B cell (primary cell): ENCODE measurements around the gene SEZ6L2. TPM values are rescaled to one million over a fixed set of nuclear protein-coding genes. Genes with fewer than 3 reads are reported as not detected.

ENCODE experiments used
- ATAC-seq: fragments of 200-7000 bp; cut with Tn5 transposase; one replicate; pipeline ENCODE4 v1.10.0; 2021; ENCODE audit warnings: low read depth, mild to moderate bottlenecking, moderate number of reproducible peaks, moderate library complexity
- CTCF ChIA-PET: fragments of 350-600 bp; sonication (Branson Sonifier 250); formaldehyde crosslinking; loops from one replicate; lab custom pipeline; 2021; ENCODE audit warnings: antibody characterized with exemption, inconsistent platforms; lab: Charles Lee
- POLR2A ChIA-PET: fragments of 350-600 bp; sonication (Branson Sonifier 250); formaldehyde crosslinking; loops from one replicate; lab custom pipeline; 2021; ENCODE audit warnings: antibody characterized with exemption; lab: Charles Lee
- DNase-seq: peaks from one replicate; pipeline ENCODE4 v3.0.0; 2013
- H2AFZ ChIP-seq: 2 replicates; pipeline ENCODE4 v1.6.1; 2012; ENCODE audit warnings: mild to moderate bottlenecking, low read depth, low read length; ENCODE audit not compliant: insufficient read depth, poor library complexity, severe bottlenecking
- H3K27ac ChIP-seq, 2 donors: 1 replicate in 1 of 2; 2 replicates in 1 of 2; pipeline ENCODE4 v1.5.1; 2012 to 2013; ENCODE audit warnings: low read length in 2 of 2, mild to moderate bottlenecking in 2 of 2, moderate library complexity in 1 of 2
- H3K27me3 ChIP-seq, 4 experiments: fragments of 200-600 bp in 1 of 4; sonication (generic) in 1 of 4; replicated peaks in 1 of 4; 1 replicate in 2 of 4; 2 replicates in 2 of 4; pipeline versions ENCODE4 v1.6.1 to v1.7.0; 2013 to 2016; ENCODE audit warnings: low read length in 3 of 4, mild to moderate bottlenecking in 2 of 4, mixed read lengths in 1 of 4, moderate library complexity in 1 of 4; ENCODE audit not compliant: insufficient read depth in 4 of 4, control insufficient read depth in 3 of 4; ENCODE audit errors: control extremely low read depth in 1 of 4
- H3K36me3 ChIP-seq, 2 experiments: replicated peaks in 1 of 2; 1 replicate in 1 of 2; 2 replicates in 1 of 2; pipeline versions ENCODE4 v1.6.1 to v1.7.1; 2013; ENCODE audit warnings: low read length in 1 of 2; ENCODE audit not compliant: insufficient read depth in 2 of 2, control insufficient read depth in 1 of 2; ENCODE audit errors: control extremely low read depth in 1 of 2, extremely low read depth in 1 of 2
- H3K4me1 ChIP-seq, 2 donors: fragments of 200-600 bp in 1 of 2; sonication (generic) in 1 of 2; 1 replicate in 1 of 2; 2 replicates in 1 of 2; pipeline versions ENCODE4 v1.5.1 to v1.6.1; 2013 to 2017; ENCODE audit warnings: low read length in 2 of 2; ENCODE audit not compliant: control insufficient read depth in 2 of 2, insufficient read depth in 2 of 2
- H3K4me2 ChIP-seq: replicated peaks from 2 replicates; pipeline ENCODE3; 2012; ENCODE audit warnings: mild to moderate bottlenecking, low read depth, low read length; ENCODE audit not compliant: poor library complexity, severe bottlenecking
- H3K4me3 ChIP-seq, 5 experiments: fragments of 200-600 bp in 1 of 5; sonication (generic) in 1 of 5; 1 replicate in 3 of 5; 2 replicates in 2 of 5; pipeline versions ENCODE4 v1.5.1 to v1.7.0; 2011 to 2016; ENCODE audit warnings: low read length in 4 of 5, mild to moderate bottlenecking in 4 of 5, low read depth in 2 of 5, control low read depth in 1 of 5, moderate library complexity in 1 of 5; ENCODE audit not compliant: insufficient read depth in 1 of 5; ENCODE audit errors: control extremely low read depth in 1 of 5, extremely low read depth in 1 of 5
- H3K79me2 ChIP-seq: fragments of 200-600 bp; sonication (generic); one replicate; pipeline ENCODE4 v1.6.0; 2016; ENCODE audit warnings: low read length; ENCODE audit not compliant: control insufficient read depth, insufficient read depth
- H3K9ac ChIP-seq: fragments of 200-600 bp; sonication (generic); 2 replicates; pipeline ENCODE4 v1.6.1; 2017; ENCODE audit warnings: mild to moderate bottlenecking, low read length, moderate library complexity
- H3K9me3 ChIP-seq, 3 donors: one replicate each; pipeline versions ENCODE4 v1.6.1 to v1.7.1; 2013; ENCODE audit warnings: low read length in 2 of 3; ENCODE audit not compliant: control insufficient read depth in 2 of 3, insufficient read depth in 1 of 3; ENCODE audit errors: control extremely low read depth in 1 of 3
- H4K20me1 ChIP-seq: 2 replicates; pipeline ENCODE4 v1.6.0; 2012; ENCODE audit warnings: mild to moderate bottlenecking, low read length; ENCODE audit not compliant: insufficient read depth, control insufficient read depth, poor library complexity, severe bottlenecking
- H3K27ac Mint-ChIP-seq: one replicate; pipeline ENCODE4 v1.8.0; 2021; ENCODE audit warnings: mixed read lengths
- H3K27me3 Mint-ChIP-seq: one replicate; pipeline ENCODE4 v1.8.0; 2021; ENCODE audit warnings: mixed read lengths
- H3K4me1 Mint-ChIP-seq: one replicate; pipeline ENCODE4 v1.8.0; 2021; ENCODE audit warnings: mixed read lengths
- H3K4me3 Mint-ChIP-seq: one replicate; pipeline ENCODE4 v1.8.0; 2021; ENCODE audit warnings: mixed read lengths
- H3K9me3 Mint-ChIP-seq: one replicate; pipeline ENCODE4 v1.8.0; 2022; ENCODE audit warnings: mixed read lengths; ENCODE audit not compliant: insufficient read depth
- EZH2 ChIP-seq: IDR thresholded peaks from 2 replicates; pipeline ENCODE4 v1.6.1; 2012; ENCODE audit warnings: borderline replicate concordance, low read depth, mild to moderate bottlenecking, moderate library complexity, low read length; ENCODE audit not compliant: insufficient read depth, poor library complexity, severe bottlenecking
- WGBS: methylation state at CpG from one replicate; pipeline ENCODE4 v1.1.5; 2013; ENCODE audit warnings: missing lambda C conversion rate; ENCODE audit not compliant: insufficient coverage; 5-methylcytosine and 5-hydroxymethylcytosine counted together
- intact Hi-C: fragments of 100-400 bp; cut with micrococcal nuclease; formaldehyde crosslinking; loops from one replicate; pipeline ENCODE4 v1.10.0; 2022
- polyA plus RNA-seq: library from polyadenylated mRNA; depleted of rRNA; stranded (reverse); fragments of >200 nt; gene quantifications from 2 replicates; pipeline ENCODE4 v1.2.3, GENCODE V29; 2012
- total RNA-seq, 2 donors: library from RNA; stranded (reverse); fragments of 120-200 nt in 1 of 2; gene quantifications; 1 replicate in 1 of 2; 2 replicates in 1 of 2; pipeline versions ENCODE4 v1.2.3 to v1.2.4, GENCODE V29; 2013 to 2022
- TF ChIP-seq, protein P1 (sequence below): fragments of 200-600 bp; IDR thresholded peaks from one replicate; pipeline ENCODE4 v1.8.0; 2022; ENCODE audit warnings: antibody characterized with exemption, mild to moderate bottlenecking

SEZ6L2 gene
- total and polyA plus RNA-seq, 2 donors (not counting 1 experiment from before 2014, with no cell fraction given), result 0.10 TPM; not detected in 1

DNA sequence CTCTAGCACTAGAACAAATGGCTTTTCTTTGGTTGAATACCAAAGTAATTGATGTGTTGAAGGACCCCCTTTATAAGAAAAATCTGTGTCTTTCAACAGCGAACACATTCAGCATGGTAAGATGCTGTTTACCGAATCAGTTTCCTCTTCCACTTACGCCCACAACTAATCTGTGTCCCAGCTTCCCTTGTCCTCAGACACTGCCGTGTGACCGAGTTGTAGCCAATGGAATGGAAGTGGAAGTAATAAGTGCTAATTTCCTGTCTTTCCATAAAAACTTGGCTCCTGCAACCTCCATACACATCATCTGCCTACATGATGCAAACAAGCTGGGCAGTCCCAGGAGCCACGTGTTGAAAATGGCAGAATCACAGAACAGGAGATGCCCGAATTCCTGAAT is 46.7 kb downstream of the SEZ6L2 start:
- ATAC-seq (no peak), DNase-seq (no peak)
- no peak overlapping the region for H2AFZ ChIP-seq
- H3K9ac ChIP-seq, result no peak overlapping the region
- no peak overlapping the region for H3K27ac ChIP-seq
- H3K27me3 ChIP-seq, result no peaks in the 10 kb centered on the region
- no peaks in the 10 kb centered on the region for H3K9me3 Mint-ChIP-seq
- no peak overlapping the region for H3K4me3 Mint-ChIP-seq
- no peak overlapping the region for H3K27ac Mint-ChIP-seq
- CTCF ChIA-PET, result interaction anchor here (1.4 to 7.2 kb wide), 2 partner anchors 45 to 152 kb away, joined by 3 to 100 read pairs; no protein-coding TSS in a partner anchor
- H3K27me3 Mint-ChIP-seq, result no peaks in the 10 kb centered on the region
- H3K4me1 Mint-ChIP-seq, result no peaks in the 10 kb centered on the region
- H3K9me3 ChIP-seq, result no peaks in the 10 kb centered on the region
- no peak overlapping the region for H3K4me3 ChIP-seq
- no peaks in the 10 kb centered on the region for H3K79me2 ChIP-seq
- H3K4me2 ChIP-seq, result no peak overlapping the region
- H3K36me3 ChIP-seq, result peaks cover 0 to 2% of the 10 kb centered on the region in 2 experiments
- WGBS, result no CpG with 5 or more reads among the region's 7 CpGs
- TF ChIP-seq, protein P1, sequence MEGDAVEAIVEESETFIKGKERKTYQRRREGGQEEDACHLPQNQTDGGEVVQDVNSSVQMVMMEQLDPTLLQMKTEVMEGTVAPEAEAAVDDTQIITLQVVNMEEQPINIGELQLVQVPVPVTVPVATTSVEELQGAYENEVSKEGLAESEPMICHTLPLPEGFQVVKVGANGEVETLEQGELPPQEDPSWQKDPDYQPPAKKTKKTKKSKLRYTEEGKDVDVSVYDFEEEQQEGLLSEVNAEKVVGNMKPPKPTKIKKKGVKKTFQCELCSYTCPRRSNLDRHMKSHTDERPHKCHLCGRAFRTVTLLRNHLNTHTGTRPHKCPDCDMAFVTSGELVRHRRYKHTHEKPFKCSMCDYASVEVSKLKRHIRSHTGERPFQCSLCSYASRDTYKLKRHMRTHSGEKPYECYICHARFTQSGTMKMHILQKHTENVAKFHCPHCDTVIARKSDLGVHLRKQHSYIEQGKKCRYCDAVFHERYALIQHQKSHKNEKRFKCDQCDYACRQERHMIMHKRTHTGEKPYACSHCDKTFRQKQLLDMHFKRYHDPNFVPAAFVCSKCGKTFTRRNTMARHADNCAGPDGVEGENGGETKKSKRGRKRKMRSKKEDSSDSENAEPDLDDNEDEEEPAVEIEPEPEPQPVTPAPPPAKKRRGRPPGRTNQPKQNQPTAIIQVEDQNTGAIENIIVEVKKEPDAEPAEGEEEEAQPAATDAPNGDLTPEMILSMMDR, result no peak
- H3K4me1 ChIP-seq, result no peaks in the 10 kb centered on the region
- intact Hi-C loops, result no loop called here
- H4K20me1 ChIP-seq, result no peaks in the 10 kb centered on the region
- POLR2A ChIA-PET, result interaction anchor here (0.7 kb wide), 1 partner anchor 29 kb away, joined by 5 read pairs; no protein-coding TSS in a partner anchor

DNA sequence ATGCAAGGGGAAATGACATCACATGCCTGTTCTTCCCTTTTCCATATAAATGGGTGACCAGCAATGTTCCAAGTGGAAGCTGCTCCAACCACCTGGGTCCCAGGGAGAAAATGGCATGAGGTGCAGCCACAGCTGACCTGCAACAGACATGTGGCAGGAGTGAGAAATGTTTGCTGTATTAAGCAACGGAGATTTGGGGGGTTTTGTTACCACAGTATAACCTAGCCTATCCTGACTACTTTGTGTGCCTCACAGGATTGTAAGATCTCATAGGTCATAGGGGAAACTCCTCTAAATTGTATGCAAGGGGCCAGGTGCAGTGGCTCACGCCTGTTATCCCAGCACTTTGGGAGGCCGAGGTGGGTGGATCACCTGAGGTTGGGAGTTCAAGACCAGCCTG is 48.4 kb downstream of the SEZ6L2 start:
- Mint-ChIP-seq H3K27me3 (no peaks in the 10 kb centered on the region), H3K4me3 (no peak overlapping the region), H3K4me1 (no peaks in the 10 kb centered on the region), H3K9me3 (no peaks in the 10 kb centered on the region), H3K27ac (no peak overlapping the region)
- H3K9me3 ChIP-seq, result no peaks in the 10 kb centered on the region
- ChIA-PET CTCF (interaction anchor here (0.8 to 7.2 kb wide), 4 partner anchors 43 to 150 kb away, joined by 3 to 100 read pairs (median 26); partner anchors contain the start of genes KIF22 and MAZ), POLR2A (interaction anchor here (0.6 kb wide), 1 partner anchor 39 kb away, joined by 3 read pairs; no protein-coding TSS in a partner anchor)
- ATAC-seq (no peak), DNase-seq (no peak)
- WGBS, result no CpG with 5 or more reads among the region's 3 CpGs
- H3K79me2 ChIP-seq, result no peaks in the 10 kb centered on the region
- no peaks in the 10 kb centered on the region for H4K20me1 ChIP-seq
- no peak overlapping the region for H2AFZ ChIP-seq
- H3K27ac ChIP-seq, result no peak overlapping the region
- no peaks in the 10 kb centered on the region for H3K27me3 ChIP-seq
- TF ChIP-seq EZH2, result no peak
- TF ChIP-seq, protein P1, result no peak
- H3K4me1 ChIP-seq, result no peaks in the 10 kb centered on the region
- H3K4me2 ChIP-seq, result no peak overlapping the region
- no peak overlapping the region for H3K9ac ChIP-seq
- H3K36me3 ChIP-seq, result peaks cover 0 to 16% of the 10 kb centered on the region in 2 experiments
- H3K4me3 ChIP-seq, result no peak overlapping the region
- intact Hi-C loops, result no loop called here
